Measurements from ENCODE around the gene COL19A1.
"Not testable (repeated sequence)": the region's sequence is repeated elsewhere in the genome, so short reads cannot be mapped to it uniquely, and the experiment has no call there.

Gene COL19A1

GRCh38 chr6:70023201-70023600 is 156.8 kb downstream of the COL19A1 start:
- H3K4me1 ChIP-seq (ENCODE audit: control insufficient read depth, insufficient read depth, low read length); H3K4me3 ChIP-seq (ENCODE audit: low read depth, low read length); H3K9me3 ChIP-seq (ENCODE audit: control insufficient read depth, insufficient read depth, low read depth, low read length); H3K36me3 ChIP-seq (ENCODE audit: control insufficient read depth, insufficient read depth, low read length); H3K9ac ChIP-seq (ENCODE audit: low read length); H3K27ac ChIP-seq (ENCODE audit: low read depth, low read length); H3K27me3 ChIP-seq (ENCODE audit: control insufficient read depth, insufficient read depth, low read length): not testable (repeated sequence)

GRCh38 chr6:70028246-70028645 is 161.9 kb downstream of the COL19A1 start:
- Histone ChIP-seq H3K27me3 (ENCODE audit: control insufficient read depth, insufficient read depth, low read length) (no peaks in the 10 kb centered on the region), H3K36me3 (ENCODE audit: control insufficient read depth, insufficient read depth, low read length) (no peaks in the 10 kb centered on the region), H3K9me3 (ENCODE audit: control insufficient read depth, insufficient read depth, low read depth, low read length) (no peaks in the 10 kb centered on the region), H3K4me1 (ENCODE audit: control insufficient read depth, insufficient read depth, low read length) (no peaks in the 10 kb centered on the region), H3K27ac (ENCODE audit: low read depth, low read length) (no peak overlapping the region), H3K9ac (ENCODE audit: low read length) (no peak overlapping the region), H3K4me3 (ENCODE audit: low read depth, low read length) (no peak overlapping the region)

- no peaks in the 10 kb centered on the region for H3K27me3 ChIP-seq (ENCODE audit: control insufficient read depth, insufficient read depth, low read length)
- no peaks in the 10 kb centered on the region for H3K36me3 ChIP-seq (ENCODE audit: control insufficient read depth, insufficient read depth, low read length)
- H3K9me3 ChIP-seq (ENCODE audit: control insufficient read depth, insufficient read depth, low read depth, low read length): no peaks in the 10 kb centered on the region
- no peak overlapping the region for H3K27ac ChIP-seq (ENCODE audit: low read depth, low read length)
- H3K4me3 ChIP-seq (ENCODE audit: low read depth, low read length): no peak overlapping the region
- no peaks in the 10 kb centered on the region for H3K4me1 ChIP-seq (ENCODE audit: control insufficient read depth, insufficient read depth, low read length)
- H3K9ac ChIP-seq (ENCODE audit: low read length): no peak overlapping the region
Measured at GRCh38 chr6:70028926-70029325, 162.6 kb downstream of the COL19A1 start.

- H3K4me3 ChIP-seq (ENCODE audit: low read depth, low read length): no peak overlapping the region
- no peak overlapping the region for H3K9ac ChIP-seq (ENCODE audit: low read length)
- no peak overlapping the region for H3K27ac ChIP-seq (ENCODE audit: low read depth, low read length)
- no peaks in the 10 kb centered on the region for H3K9me3 ChIP-seq (ENCODE audit: control insufficient read depth, insufficient read depth, low read depth, low read length)
- H3K36me3 ChIP-seq (ENCODE audit: control insufficient read depth, insufficient read depth, low read length): no peaks in the 10 kb centered on the region
- H3K4me1 ChIP-seq (ENCODE audit: control insufficient read depth, insufficient read depth, low read length): no peaks in the 10 kb centered on the region
- H3K27me3 ChIP-seq (ENCODE audit: control insufficient read depth, insufficient read depth, low read length): no peaks in the 10 kb centered on the region
Measured at GRCh38 chr6:70033781-70034180, 167.4 kb downstream of the COL19A1 start.

GRCh38 chr6:70037445-70037844 is 171.1 kb downstream of the COL19A1 start:
- H3K9me3 ChIP-seq (ENCODE audit: control insufficient read depth, insufficient read depth, low read depth, low read length): no peaks in the 10 kb centered on the region
- no peak overlapping the region for H3K9ac ChIP-seq (ENCODE audit: low read length)
- H3K36me3 ChIP-seq (ENCODE audit: control insufficient read depth, insufficient read depth, low read length): no peaks in the 10 kb centered on the region
- no peaks in the 10 kb centered on the region for H3K4me1 ChIP-seq (ENCODE audit: control insufficient read depth, insufficient read depth, low read length)
- no peaks in the 10 kb centered on the region for H3K27me3 ChIP-seq (ENCODE audit: control insufficient read depth, insufficient read depth, low read length)
- H3K27ac ChIP-seq (ENCODE audit: low read depth, low read length): no peak overlapping the region
- H3K4me3 ChIP-seq (ENCODE audit: low read depth, low read length): no peak overlapping the region

GRCh38 chr6:70040766-70041165 is 174.4 kb downstream of the COL19A1 start:
- no peak overlapping the region for H3K27ac ChIP-seq (ENCODE audit: low read depth, low read length)
- no peaks in the 10 kb centered on the region for H3K27me3 ChIP-seq (ENCODE audit: control insufficient read depth, insufficient read depth, low read length)
- H3K9ac ChIP-seq (ENCODE audit: low read length): no peak overlapping the region
- no peak overlapping the region for H3K4me3 ChIP-seq (ENCODE audit: low read depth, low read length)
- no peaks in the 10 kb centered on the region for H3K4me1 ChIP-seq (ENCODE audit: control insufficient read depth, insufficient read depth, low read length)
- H3K36me3 ChIP-seq (ENCODE audit: control insufficient read depth, insufficient read depth, low read length): no peaks in the 10 kb centered on the region
- no peaks in the 10 kb centered on the region for H3K9me3 ChIP-seq (ENCODE audit: control insufficient read depth, insufficient read depth, low read depth, low read length)

GRCh38 chr6:70041411-70041810 is 175.1 kb downstream of the COL19A1 start:
- H3K9me3 ChIP-seq (ENCODE audit: control insufficient read depth, insufficient read depth, low read depth, low read length): no peaks in the 10 kb centered on the region
- no peak overlapping the region for H3K27ac ChIP-seq (ENCODE audit: low read depth, low read length)
- no peaks in the 10 kb centered on the region for H3K4me1 ChIP-seq (ENCODE audit: control insufficient read depth, insufficient read depth, low read length)
- H3K9ac ChIP-seq (ENCODE audit: low read length): no peak overlapping the region
- no peaks in the 10 kb centered on the region for H3K36me3 ChIP-seq (ENCODE audit: control insufficient read depth, insufficient read depth, low read length)
- H3K27me3 ChIP-seq (ENCODE audit: control insufficient read depth, insufficient read depth, low read length): no peaks in the 10 kb centered on the region
- no peak overlapping the region for H3K4me3 ChIP-seq (ENCODE audit: low read depth, low read length)

GRCh38 chr6:70045413-70045812 is 179.1 kb downstream of the COL19A1 start:
- no peak overlapping the region for H3K9ac ChIP-seq (ENCODE audit: low read length)
- no peaks in the 10 kb centered on the region for H3K9me3 ChIP-seq (ENCODE audit: control insufficient read depth, insufficient read depth, low read depth, low read length)
- no peak overlapping the region for H3K27ac ChIP-seq (ENCODE audit: low read depth, low read length)
- H3K36me3 ChIP-seq (ENCODE audit: control insufficient read depth, insufficient read depth, low read length): no peaks in the 10 kb centered on the region
- H3K27me3 ChIP-seq (ENCODE audit: control insufficient read depth, insufficient read depth, low read length): no peaks in the 10 kb centered on the region
- H3K4me3 ChIP-seq (ENCODE audit: low read depth, low read length): no peak overlapping the region
- H3K4me1 ChIP-seq (ENCODE audit: control insufficient read depth, insufficient read depth, low read length): no peaks in the 10 kb centered on the region

GRCh38 chr6:70051197-70052124 is 185.1 kb downstream of the COL19A1 start:
- no peaks in the 10 kb centered on the region for H3K9me3 ChIP-seq (ENCODE audit: control insufficient read depth, insufficient read depth, low read depth, low read length)
- H3K9ac ChIP-seq (ENCODE audit: low read length): no peak overlapping the region
- H3K27me3 ChIP-seq (ENCODE audit: control insufficient read depth, insufficient read depth, low read length): no peaks in the 10 kb centered on the region
- no peak overlapping the region for H3K4me3 ChIP-seq (ENCODE audit: low read depth, low read length)
- H3K4me1 ChIP-seq (ENCODE audit: control insufficient read depth, insufficient read depth, low read length): peaks cover 5% of the 10 kb centered on the region; the same call in 1 of the 2 replicates
- no peaks in the 10 kb centered on the region for H3K36me3 ChIP-seq (ENCODE audit: control insufficient read depth, insufficient read depth, low read length)
- H3K27ac ChIP-seq (ENCODE audit: low read depth, low read length): no peak overlapping the region

GRCh38 chr6:70059039-70059719 is 192.8 kb downstream of the COL19A1 start:
- no peak overlapping the region for H3K4me3 ChIP-seq (ENCODE audit: low read depth, low read length)
- no peaks in the 10 kb centered on the region for H3K36me3 ChIP-seq (ENCODE audit: control insufficient read depth, insufficient read depth, low read length)
- no peaks in the 10 kb centered on the region for H3K9me3 ChIP-seq (ENCODE audit: control insufficient read depth, insufficient read depth, low read depth, low read length)
- no peak overlapping the region for H3K27ac ChIP-seq (ENCODE audit: low read depth, low read length)
- no peaks in the 10 kb centered on the region for H3K4me1 ChIP-seq (ENCODE audit: control insufficient read depth, insufficient read depth, low read length)
- no peak overlapping the region for H3K9ac ChIP-seq (ENCODE audit: low read length)
- no peaks in the 10 kb centered on the region for H3K27me3 ChIP-seq (ENCODE audit: control insufficient read depth, insufficient read depth, low read length)

- Histone ChIP-seq H3K4me3 (ENCODE audit: low read depth, low read length) (no peak overlapping the region), H3K9ac (ENCODE audit: low read length) (no peak overlapping the region), H3K4me1 (ENCODE audit: control insufficient read depth, insufficient read depth, low read length) (no peaks in the 10 kb centered on the region), H3K9me3 (ENCODE audit: control insufficient read depth, insufficient read depth, low read depth, low read length) (no peaks in the 10 kb centered on the region), H3K27ac (ENCODE audit: low read depth, low read length) (no peak overlapping the region), H3K27me3 (ENCODE audit: control insufficient read depth, insufficient read depth, low read length) (no peaks in the 10 kb centered on the region), H3K36me3 (ENCODE audit: control insufficient read depth, insufficient read depth, low read length) (no peaks in the 10 kb centered on the region)
Measured at GRCh38 chr6:70060680-70061079, 194.3 kb downstream of the COL19A1 start.
